ENCODE data around the gene MEOX1. TPM values are rescaled to one million over a fixed set of nuclear protein-coding genes. Genes with fewer than 3 reads are reported as not detected.

The MEOX1 gene
- total RNA-seq, 1 donor from 2014 or later: not detected

- Mint-ChIP-seq H3K4me1 (ENCODE audit: low read depth, unreplicated experiment) (peaks cover 12% of the 10 kb centered on the region), H3K4me3 (ENCODE audit: unreplicated experiment) (no peak overlapping the region), H3K36me3 (ENCODE audit: low read depth, unreplicated experiment) (peaks cover 2% of the 10 kb centered on the region), H3K9me3 (ENCODE audit: unreplicated experiment) (no peaks in the 10 kb centered on the region), H3K27ac (ENCODE audit: unreplicated experiment) (no peak overlapping the region), H3K27me3 (ENCODE audit: low read depth, unreplicated experiment) (peaks cover 7% of the 10 kb centered on the region)
- no peak for DNase-seq (ENCODE audit: low read depth)
- Histone ChIP-seq H3K4me3 (ENCODE audit: insufficient read depth, low read depth, low read length) (no peak overlapping the region), H3K4me2 (ENCODE audit: low read length) (no peak overlapping the region), H3K4me1 (ENCODE audit: insufficient read depth, low read length) (peaks cover 20% of the 10 kb centered on the region), H3K9me3 (ENCODE audit: insufficient read depth, low read depth, low read length) (no peaks in the 10 kb centered on the region), H3K79me2 (ENCODE audit: insufficient read depth, low read length) (no peaks in the 10 kb centered on the region), H3K27me3 (ENCODE audit: insufficient read depth, low read length) (no peaks in the 10 kb centered on the region), H3K9ac (ENCODE audit: low read length) (no peak overlapping the region), H2AFZ (ENCODE audit: low read depth, low read length) (no peak overlapping the region), H3K27ac (ENCODE audit: low read depth, low read length) (no peak overlapping the region), H3K36me3 (ENCODE audit: insufficient read depth, low read length) (no peaks in the 10 kb centered on the region), H4K20me1 (ENCODE audit: insufficient read depth, low read length) (no peaks in the 10 kb centered on the region)
- TF ChIP-seq EZH2 (IDR thresholded peaks at IDR 0.05; ENCODE audit: insufficient read depth, low read length) (no peak), CTCF (IDR thresholded peaks at IDR 0.05; ENCODE audit: insufficient read depth, low read depth, low read length) (no peak)
- no peak for FAIRE-seq
Measured at GRCh38 chr17:43598357-43599045, 63.2 kb downstream of the MEOX1 start.

- no peak for FAIRE-seq
- H3K9ac ChIP-seq (ENCODE audit: low read length): no peak overlapping the region
Measured at GRCh38 chr17:43597624-43598356, 63.9 kb downstream of the MEOX1 start.

More at GRCh38 chr17:43597624-43598356, 63.9 kb downstream of the MEOX1 start:
- Histone ChIP-seq H3K27ac (ENCODE audit: low read depth, low read length) (no peak overlapping the region), H3K4me2 (ENCODE audit: low read length) (no peak overlapping the region), H2AFZ (ENCODE audit: low read depth, low read length) (no peak overlapping the region), H3K4me1 (ENCODE audit: insufficient read depth, low read length) (peaks cover 21% of the 10 kb centered on the region), H3K36me3 (ENCODE audit: insufficient read depth, low read length) (no peaks in the 10 kb centered on the region), H3K27me3 (ENCODE audit: insufficient read depth, low read length) (no peaks in the 10 kb centered on the region), H4K20me1 (ENCODE audit: insufficient read depth, low read length) (no peaks in the 10 kb centered on the region), H3K4me3 (ENCODE audit: insufficient read depth, low read depth, low read length) (no peak overlapping the region), H3K9me3 (ENCODE audit: insufficient read depth, low read depth, low read length) (no peaks in the 10 kb centered on the region), H3K79me2 (ENCODE audit: insufficient read depth, low read length) (no peaks in the 10 kb centered on the region)
- no peak overlapping the region for H3K4me3 Mint-ChIP-seq (ENCODE audit: unreplicated experiment)
- no peak for DNase-seq (ENCODE audit: low read depth)
- peaks cover 12% of the 10 kb centered on the region for H3K4me1 Mint-ChIP-seq (ENCODE audit: low read depth, unreplicated experiment)
- H3K36me3 Mint-ChIP-seq (ENCODE audit: low read depth, unreplicated experiment): peaks cover 2% of the 10 kb centered on the region
- no peak overlapping the region for H3K27ac Mint-ChIP-seq (ENCODE audit: unreplicated experiment)
- H3K27me3 Mint-ChIP-seq (ENCODE audit: low read depth, unreplicated experiment): peaks cover 7% of the 10 kb centered on the region
- TF ChIP-seq EZH2 (IDR thresholded peaks at IDR 0.05; ENCODE audit: insufficient read depth, low read length): no peak
- no peak for TF ChIP-seq CTCF (IDR thresholded peaks at IDR 0.05; ENCODE audit: insufficient read depth, low read depth, low read length)
- H3K9me3 Mint-ChIP-seq (ENCODE audit: unreplicated experiment): no peaks in the 10 kb centered on the region
